ENCODE measurements around the gene GPC1. TPM values are rescaled to one million over a fixed set of nuclear protein-coding genes. Genes with fewer than 3 reads are reported as not detected.

GPC1 gene
- total RNA-seq, 6 experiments from 2014 or later, result 20.7 to 44.5 (median 27.8) TPM

GRCh38 chr2:240517342-240517741 is 81.9 kb downstream of the GPC1 start:
- TF ChIP-seq CTCF (IDR thresholded peaks at IDR 0.05) (no peak), POLR2A (IDR thresholded peaks at IDR 0.05) (no peak)
- ATAC-seq (no peak), DNase-seq (peak in 1 of 3 donors; percentile 22)
- Histone ChIP-seq H3K27ac (no peak overlapping the region), H3K4me3 (no peak overlapping the region), H3K9me3 (no peaks in the 10 kb centered on the region), H3K27me3 (no peaks in the 10 kb centered on the region), H3K36me3 (no peaks in the 10 kb centered on the region), H3K4me1 (no peaks in the 10 kb centered on the region)
- intact Hi-C loops (cut with DNase I), result no loop called here
- 96% methylated on average over 4 of the region's 4 CpGs for WGBS (ENCODE audit: insufficient coverage, low coverage, low lambda C conversion rate, missing lambda C conversion rate)

MicroRNAs encoded within 50 kb of the gene (microRNA counts, 767-probe panel; counts per million panel counts)
- microRNA hsa-miR-149-5p, result 237 counts per million

Small RNA genes lying within 50 kb of the gene (microRNA-seq; reads per million reads assigned to microRNA genes)
- 134 to 358 reads per million in 2 donors for gene MIR149

Small RNA genes lying within 50 kb of the gene (small RNA-seq; reads per million reads assigned to genes)
- gene MIR149, result 0.19 to 0.39 reads per million in 2 experiments

Other genes with a start within 250 kb of the GPC1 start
- 10 to 100 TPM in 1 of 6 experiments, 1 to 10 TPM in 5; 6.6 to 11.0 (median 9.0) TPM for gene ANKMY1, start 122.3 kb downstream of the GPC1 start, total RNA-seq
- 1 to 10 TPM; 1.3 to 3.5 (median 2.1) TPM for gene DUSP28, start 124.7 kb downstream of the GPC1 start, total RNA-seq
- gene RNPEPL1, start 132.8 kb downstream of the GPC1 start, total RNA-seq, result 100 to 1,000 TPM in 1 of 6 experiments, 10 to 100 TPM in 5; 24.7 to 105 (median 31.0) TPM
- 10 to 100 TPM in 2 of 6 experiments, 1 to 10 TPM in 4; 7.2 to 13.8 (median 9.1) TPM for gene CAPN10, start 151.1 kb downstream of the GPC1 start, total RNA-seq
- 1 to 10 TPM in 2 of 6 experiments, under 1 TPM in 4; 0.11 to 1.2 (median 0.72) TPM for gene GPR35, start 189.8 kb downstream of the GPC1 start, total RNA-seq
- gene AQP12B, start 247.2 kb downstream of the GPC1 start, total RNA-seq, result not detected

All from right lobe of liver (tissue), 6 donors.